HCT116 (cell line): ENCODE measurements around the gene SAE1.

Experiments
- CTCF ChIP-seq, 3 experiments: fragments of 200-600 bp in 1 of 3; sonication (generic) in 1 of 3; IDR thresholded peaks in 2 of 3; conservative IDR thresholded peaks in 1 of 3; 2 replicates each; pipeline ENCODE4 v1.5.1; 2012 to 2017; ENCODE audit warnings: low read depth in 2 of 3, low read length in 2 of 3, antibody characterized with exemption in 1 of 3, borderline replicate concordance in 1 of 3, control low read depth in 1 of 3, mild to moderate bottlenecking in 1 of 3, mixed read lengths in 1 of 3, mixed run types in 1 of 3, moderate library complexity in 1 of 3; ENCODE audit not compliant: insufficient read depth in 1 of 3
- EZH2phosphoT487 ChIP-seq: fragments of 200-600 bp; IDR thresholded peaks from 2 replicates; pipeline ENCODE4 v1.6.1; 2018; ENCODE audit warnings: antibody characterized with exemption, borderline replicate concordance
- POLR2A ChIP-seq: IDR thresholded peaks from 2 replicates; pipeline ENCODE4 v1.7.0; 2011; ENCODE audit warnings: borderline replicate concordance; ENCODE audit not compliant: insufficient read depth, insufficient read length; ENCODE audit errors: extremely low read depth
- SP1 ChIP-seq: IDR thresholded peaks from 2 replicates; pipeline ENCODE4 v1.6.1; 2012; ENCODE audit warnings: low read depth
- YY1 ChIP-seq: IDR thresholded peaks from 2 replicates; pipeline ENCODE4 v1.6.1; 2011; ENCODE audit warnings: low read length, low read depth, moderate library complexity, mild to moderate bottlenecking; ENCODE audit not compliant: insufficient replicate concordance; ENCODE audit errors: extremely low read depth
- ZNF274 ChIP-seq: fragments of 200-500 bp; sonication (Bioruptor generic); IDR thresholded peaks from 2 replicates; pipeline ENCODE4 v1.6.1; 2014; ENCODE audit warnings: mild to moderate bottlenecking, low read depth, low read length, inconsistent platforms

GRCh38 chr19:47105874-47106273, 24.8 kb upstream of the SAE1 start:
- TF ChIP-seq ZNF274 (no peak), CTCF (IDR thresholded peaks at IDR 0.05 in 2 of 3, conservative IDR thresholded peaks at IDR 0.05 in 1 of 3; ENCODE audit: borderline replicate concordance in 1 of 3, insufficient read depth in 1 of 3, low read depth in 2 of 3, low read length in 2 of 3) (no peak), SP1 (no peak), POLR2A (no peak), YY1 (no peak), EZH2phosphoT487 (no peak)
